ENCODE results near the gene HTRA1. TPM values are rescaled to one million over a fixed set of nuclear protein-coding genes. Genes with fewer than 3 reads are reported as not detected.

Gene HTRA1
- total RNA-seq, 8 experiments from 2014 or later = 0.55 to 186 (median 5.3) TPM

- Histone ChIP-seq H3K4me3 (no peak overlapping the region), H3K27ac (no peak overlapping the region), H3K4me1 (replicated peaks in 1 of 2) (no peaks in the 10 kb centered on the region)
- ATAC-seq (replicated peaks in 6 of 8) = no peak
- in situ Hi-C loops (cut with MboI; ENCODE audit: low pct_unique_long_range_greater_than_20kb in 2 of 9, low sequenced_read_pairs in 9 of 9, unreplicated experiment in 9 of 9) = no loop called here
- 71 to 100% (median 88%) methylated on average over 1 to 8 of the region's 8 CpGs; no CpG with 5 or more reads in 2 of the 10 experiments for WGBS, 10 experiments
These were observed 84.9 kb downstream of the HTRA1 start for GRCh38 chr10:122546242-122546641.

- Histone ChIP-seq H3K4me3 (no peak overlapping the region), H3K27ac (no peak overlapping the region), H3K4me1 (replicated peaks in 1 of 2) (no peaks in the 10 kb centered on the region)
- in situ Hi-C loops (cut with MboI; ENCODE audit: low pct_unique_long_range_greater_than_20kb in 2 of 9, low sequenced_read_pairs in 9 of 9, unreplicated experiment in 9 of 9) = no loop called here
- ATAC-seq (replicated peaks in 6 of 8) = peak in 3 of 8 experiments; percentile 62 to 91 (median 81)
- 46 to 100% (median 79%) methylated on average over 2 to 10 of the region's 11 CpGs for WGBS, 10 experiments
These were observed 87.2 kb downstream of the HTRA1 start for GRCh38 chr10:122548407-122549085.

DNA sequence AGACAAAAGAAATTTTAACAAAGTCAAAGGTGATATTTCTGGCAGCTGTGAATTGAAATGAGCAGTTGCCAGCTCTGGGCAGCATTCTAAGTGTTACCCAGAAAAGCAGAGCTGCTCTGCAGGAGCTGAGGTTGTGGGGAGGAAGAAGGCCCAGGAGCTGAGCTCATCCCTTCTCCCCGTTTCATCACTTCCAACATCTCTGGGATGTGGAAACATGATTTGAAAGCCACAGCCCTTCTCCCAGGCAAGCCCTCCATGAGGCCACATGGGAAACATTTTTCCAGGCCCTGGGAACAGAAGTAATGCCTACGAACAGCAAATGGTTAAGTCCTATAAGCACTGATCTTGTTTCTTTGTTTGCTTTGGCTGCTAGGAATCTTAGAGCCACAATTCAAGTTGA lies 88.3 kb downstream of the HTRA1 start:
- WGBS, 10 experiments = 69 to 100% (median 82%) methylated on average over 1 to 2 of the region's 2 CpGs; no CpG with 5 or more reads in 2 of the 10 experiments
- no peak overlapping the region for H3K4me3 ChIP-seq
- in situ Hi-C loops (cut with MboI; ENCODE audit: low pct_unique_long_range_greater_than_20kb in 2 of 9, low sequenced_read_pairs in 9 of 9, unreplicated experiment in 9 of 9) = loop anchor here in 7 of 9 experiments (25.0 kb wide), 1 partner anchor 262 kb away; no protein-coding TSS in a partner anchor
- no peaks in the 10 kb centered on the region for H3K4me1 ChIP-seq (replicated peaks in 1 of 2)
- H3K27ac ChIP-seq = no peak overlapping the region
- no peak for ATAC-seq (replicated peaks in 6 of 8)

GRCh38 chr10:122550427-122550826 lies 89.1 kb downstream of the HTRA1 start:
- H3K4me1 ChIP-seq (replicated peaks in 1 of 2) = no peaks in the 10 kb centered on the region
- 60 to 97% (median 90%) methylated on average over 1 to 6 of the region's 9 CpGs; no CpG with 5 or more reads in 3 of the 10 experiments for WGBS, 10 experiments
- no peak for ATAC-seq (replicated peaks in 6 of 8)
- no peak overlapping the region for H3K27ac ChIP-seq
- in situ Hi-C loops (cut with MboI; ENCODE audit: low pct_unique_long_range_greater_than_20kb in 2 of 9, low sequenced_read_pairs in 9 of 9, unreplicated experiment in 9 of 9) = loop anchor here in 7 of 9 experiments (25.0 kb wide), 1 partner anchor 263 kb away; no protein-coding TSS in a partner anchor
- H3K4me3 ChIP-seq = no peak overlapping the region

- in situ Hi-C loops (cut with MboI; ENCODE audit: low pct_unique_long_range_greater_than_20kb in 2 of 9, low sequenced_read_pairs in 9 of 9, unreplicated experiment in 9 of 9) = loop anchor here in 7 of 9 experiments (25.0 kb wide), 1 partner anchor 264 kb away; no protein-coding TSS in a partner anchor
- WGBS, 10 experiments = 37 to 86% (median 65%) methylated on average over 1 to 3 of the region's 3 CpGs; no CpG with 5 or more reads in 4 of the 10 experiments
- ATAC-seq (replicated peaks in 6 of 8) = no peak
These were observed 89.6 kb downstream of the HTRA1 start for GRCh38 chr10:122550983-122551382.

GRCh38 chr10:122551450-122551849 lies 90.1 kb downstream of the HTRA1 start:
- no peak for ATAC-seq (replicated peaks in 6 of 8)
- in situ Hi-C loops (cut with MboI; ENCODE audit: low pct_unique_long_range_greater_than_20kb in 2 of 9, low sequenced_read_pairs in 9 of 9, unreplicated experiment in 9 of 9) = loop anchor here in 7 of 9 experiments (25.0 kb wide), 1 partner anchor 264 kb away; no protein-coding TSS in a partner anchor
- Histone ChIP-seq H3K4me1 (replicated peaks in 1 of 2) (no peaks in the 10 kb centered on the region), H3K4me3 (no peak overlapping the region), H3K27ac (no peak overlapping the region)
- 48 to 83% (median 67%) methylated on average over 1 to 6 of the region's 9 CpGs; no CpG with 5 or more reads in 6 of the 10 experiments for WGBS, 10 experiments

More at GRCh38 chr10:122550983-122551382, 89.6 kb downstream of the HTRA1 start:
- H3K27ac ChIP-seq = no peak overlapping the region
- no peak overlapping the region for H3K4me3 ChIP-seq
- no peaks in the 10 kb centered on the region for H3K4me1 ChIP-seq (replicated peaks in 1 of 2)

DNA sequence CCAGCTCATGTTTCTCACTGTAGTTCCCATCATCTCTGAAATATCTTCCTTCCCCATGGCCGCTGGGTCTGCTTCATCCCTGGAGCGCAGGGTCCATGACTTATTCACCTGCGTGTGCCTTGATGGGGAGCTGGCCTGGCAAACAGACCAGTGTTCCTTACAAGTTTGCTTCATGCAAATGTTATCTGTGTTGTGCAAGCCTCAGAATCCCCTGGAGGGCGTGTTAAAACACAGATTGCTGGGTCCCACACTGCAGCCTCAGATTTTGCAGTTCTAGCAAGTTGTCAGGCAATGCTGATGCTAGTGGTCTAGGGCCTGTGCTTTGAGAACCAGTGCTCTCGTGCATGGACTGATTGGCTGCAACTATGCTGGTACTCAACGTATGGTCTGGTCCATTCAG lies 92.0 kb downstream of the HTRA1 start:
- ATAC-seq (replicated peaks in 6 of 8) = peak in 2 of 8 experiments; percentile 17 to 20
- 25 to 94% (median 71%) methylated on average over 1 to 5 of the region's 6 CpGs; no CpG with 5 or more reads in 2 of the 10 experiments for WGBS, 10 experiments
- Histone ChIP-seq H3K27ac (no peak overlapping the region), H3K4me1 (replicated peaks in 1 of 2) (no peaks in the 10 kb centered on the region), H3K4me3 (no peak overlapping the region)
- in situ Hi-C loops (cut with MboI; ENCODE audit: low pct_unique_long_range_greater_than_20kb in 2 of 9, low sequenced_read_pairs in 9 of 9, unreplicated experiment in 9 of 9) = loop anchor here in 7 of 9 experiments (25.0 kb wide), 1 partner anchor 266 kb away; no protein-coding TSS in a partner anchor

DNA sequence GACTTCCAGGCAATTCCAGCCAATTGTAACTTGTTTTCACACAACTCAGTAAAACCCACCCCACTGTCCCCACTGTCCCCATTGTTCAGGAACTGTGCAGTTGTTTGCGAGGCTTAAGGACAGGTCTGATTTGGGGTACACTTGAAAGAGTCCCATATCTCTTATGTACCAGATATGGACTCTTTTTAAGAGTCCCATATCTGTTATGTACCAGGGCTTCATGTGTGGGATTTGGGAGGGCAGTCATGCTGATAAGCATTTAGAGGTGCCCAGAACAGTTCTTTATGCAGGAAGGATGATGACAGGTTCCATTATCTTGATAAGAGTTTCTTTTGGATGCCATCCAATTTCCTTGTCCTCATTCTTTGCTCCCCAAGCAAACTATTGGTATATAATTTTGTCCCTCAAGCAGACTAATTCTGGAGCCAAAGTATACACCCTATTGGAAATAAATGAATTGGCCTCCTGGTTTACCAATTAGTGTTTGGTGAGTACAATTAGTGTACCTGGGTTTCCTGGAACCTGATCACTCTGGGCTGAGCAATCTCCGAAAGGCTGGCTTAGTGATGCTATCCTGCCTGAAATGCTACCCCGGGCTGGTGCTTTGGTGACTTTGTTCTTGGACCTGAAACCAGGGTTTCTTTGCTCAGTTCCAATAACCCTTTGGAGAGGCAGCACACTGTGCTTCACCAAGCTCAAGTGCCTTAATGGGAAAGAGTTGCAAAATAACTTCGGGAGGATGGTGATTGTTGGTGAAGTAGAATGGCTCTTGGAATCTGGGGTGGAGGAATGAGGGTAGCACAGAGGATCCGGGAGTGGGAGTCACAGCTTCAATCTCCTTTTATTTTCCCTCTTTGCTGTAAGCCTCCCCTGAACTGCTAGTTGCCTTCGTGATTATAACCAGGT lies 93.0 kb downstream of the HTRA1 start:
- H3K4me1 ChIP-seq (replicated peaks in 1 of 2) = no peaks in the 10 kb centered on the region
- in situ Hi-C loops (cut with MboI; ENCODE audit: low pct_unique_long_range_greater_than_20kb in 2 of 9, low sequenced_read_pairs in 9 of 9, unreplicated experiment in 9 of 9) = loop anchor here in 7 of 9 experiments (25.0 kb wide), 1 partner anchor 267 kb away; no protein-coding TSS in a partner anchor
- H3K4me3 ChIP-seq = no peak overlapping the region
- 60 to 93% (median 73%) methylated on average over 2 to 5 of the region's 6 CpGs; no CpG with 5 or more reads in 1 of the 10 experiments for WGBS, 10 experiments
- no peak overlapping the region for H3K27ac ChIP-seq
- ATAC-seq (replicated peaks in 6 of 8) = no peak

DNA sequence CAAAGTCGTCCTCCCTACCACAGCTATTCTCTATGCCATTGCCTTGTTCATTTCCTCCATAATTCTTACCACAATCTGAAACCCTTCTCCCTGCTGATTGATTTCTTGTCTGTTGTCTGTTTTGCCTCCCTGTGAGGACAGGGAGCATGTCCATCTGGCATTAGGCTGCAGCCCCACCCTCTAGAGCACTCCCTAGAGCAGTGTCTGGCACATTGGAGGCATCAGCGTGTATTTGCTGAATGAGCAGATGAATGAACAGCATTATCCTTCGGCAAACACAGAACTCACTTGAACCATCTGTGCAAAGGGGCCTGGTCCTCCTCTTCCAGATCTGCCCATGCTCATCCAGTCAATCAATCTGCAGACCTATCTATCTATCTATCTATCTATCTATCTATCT lies 94.1 kb downstream of the HTRA1 start:
- peak in 3 of 8 experiments; percentile 55 to 69 (median 60) for ATAC-seq (replicated peaks in 6 of 8)
- in situ Hi-C loops (cut with MboI; ENCODE audit: low pct_unique_long_range_greater_than_20kb in 2 of 9, low sequenced_read_pairs in 9 of 9, unreplicated experiment in 9 of 9) = loop anchor here in 7 of 9 experiments (25.0 kb wide), 1 partner anchor 268 kb away; no protein-coding TSS in a partner anchor

GRCh38 chr10:122557516-122557915 lies 96.2 kb downstream of the HTRA1 start:
- no peak overlapping the region for H3K4me3 ChIP-seq
- ATAC-seq (replicated peaks in 6 of 8) = no peak
- in situ Hi-C loops (cut with MboI; ENCODE audit: low pct_unique_long_range_greater_than_20kb in 2 of 9, low sequenced_read_pairs in 9 of 9, unreplicated experiment in 9 of 9) = loop anchor here in 7 of 9 experiments (25.0 kb wide), 1 partner anchor 270 kb away; no protein-coding TSS in a partner anchor
- 20 to 80% (median 62%) methylated on average over 1 to 7 of the region's 9 CpGs; no CpG with 5 or more reads in 4 of the 10 experiments for WGBS, 10 experiments
- no peak overlapping the region for H3K27ac ChIP-seq
- H3K4me1 ChIP-seq (replicated peaks in 1 of 2) = no peaks in the 10 kb centered on the region

More for the DNA sequence above, 94.1 kb downstream of the HTRA1 start:
- Histone ChIP-seq H3K4me1 (replicated peaks in 1 of 2) (no peaks in the 10 kb centered on the region), H3K4me3 (no peak overlapping the region), H3K27ac (no peak overlapping the region)
- WGBS, 10 experiments = 0 to 100% (median 80%) methylated on average over 1 to 3 of the region's 3 CpGs; no CpG with 5 or more reads in 2 of the 10 experiments

- 76 to 100% (median 93%) methylated on average over 1 to 5 of the region's 5 CpGs; no CpG with 5 or more reads in 7 of the 10 experiments for WGBS, 10 experiments
- Histone ChIP-seq H3K4me3 (no peak overlapping the region), H3K27ac (no peak overlapping the region), H3K4me1 (replicated peaks in 1 of 2) (no peaks in the 10 kb centered on the region)
- ATAC-seq (replicated peaks in 6 of 8) = no peak
- in situ Hi-C loops (cut with MboI; ENCODE audit: low pct_unique_long_range_greater_than_20kb in 2 of 9, low sequenced_read_pairs in 9 of 9, unreplicated experiment in 9 of 9) = loop anchor here in 7 of 9 experiments (25.0 kb wide), 1 partner anchor 271 kb away; no protein-coding TSS in a partner anchor
These were observed 97.1 kb downstream of the HTRA1 start for GRCh38 chr10:122558452-122558851.

DNA sequence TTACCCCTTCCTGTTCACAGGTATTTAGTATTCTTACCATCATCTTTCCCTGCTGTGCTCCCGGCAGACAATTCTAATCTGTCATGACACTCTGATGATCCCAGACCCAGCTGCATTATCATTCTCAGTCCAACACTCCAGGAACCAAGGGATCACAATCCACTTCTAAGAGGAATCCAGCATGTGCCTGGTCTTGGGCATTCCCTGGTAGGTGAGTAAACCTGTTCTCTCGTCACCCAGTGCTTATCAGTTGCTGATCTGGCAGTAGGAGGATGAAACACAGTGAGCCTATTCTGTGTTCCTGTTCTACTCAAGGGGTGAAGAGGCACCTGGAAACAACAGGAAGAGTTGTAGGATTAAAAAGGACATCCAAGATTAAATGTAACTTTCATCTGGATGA lies 97.9 kb downstream of the HTRA1 start:
- WGBS, 10 experiments = 57 to 93% (median 80%) methylated on average over 1 to 2 of the region's 2 CpGs; no CpG with 5 or more reads in 5 of the 10 experiments
- no peak for ATAC-seq (replicated peaks in 6 of 8)
- H3K4me3 ChIP-seq = no peak overlapping the region
- H3K4me1 ChIP-seq (replicated peaks in 1 of 2) = no peaks in the 10 kb centered on the region
- in situ Hi-C loops (cut with MboI; ENCODE audit: low pct_unique_long_range_greater_than_20kb in 2 of 9, low sequenced_read_pairs in 9 of 9, unreplicated experiment in 9 of 9) = loop anchor here in 7 of 9 experiments (25.0 kb wide), 1 partner anchor 272 kb away; no protein-coding TSS in a partner anchor
- no peak overlapping the region for H3K27ac ChIP-seq

Data from motor neuron (in vitro differentiated cells).